Prostate gland (tissue), 2 donors: ENCODE results near the gene SNRPN.
A peak's percentile ranks its signal among the peaks of the same experiment; 100 is the strongest.

Source experiments
- POLR2A ChIP-seq: fragments of 450-650 bp; IDR thresholded peaks from one replicate; pipeline ENCODE4 v1.6.1; 2016; ENCODE audit warnings: antibody characterized with exemption, mild to moderate bottlenecking
- POLR2AphosphoS5 ChIP-seq: sonication (generic); formaldehyde crosslinking; IDR thresholded peaks from one replicate; pipeline ENCODE4 v1.6.1; 2017; ENCODE audit warnings: antibody characterized with exemption
- TF ChIP-seq, protein P1 (sequence below), 4 experiments: fragments of 200-600 bp in 2 of 4; fragments of 450-650 bp in 2 of 4; sonication (generic) in 2 of 4; IDR thresholded peaks; 1 replicate in 3 of 4; 2 replicates in 1 of 4; pipeline ENCODE4 v1.5.1; 2016 to 2019; ENCODE audit warnings: antibody characterized with exemption in 4 of 4, mild to moderate bottlenecking in 2 of 4, moderate library complexity in 2 of 4

DNA sequence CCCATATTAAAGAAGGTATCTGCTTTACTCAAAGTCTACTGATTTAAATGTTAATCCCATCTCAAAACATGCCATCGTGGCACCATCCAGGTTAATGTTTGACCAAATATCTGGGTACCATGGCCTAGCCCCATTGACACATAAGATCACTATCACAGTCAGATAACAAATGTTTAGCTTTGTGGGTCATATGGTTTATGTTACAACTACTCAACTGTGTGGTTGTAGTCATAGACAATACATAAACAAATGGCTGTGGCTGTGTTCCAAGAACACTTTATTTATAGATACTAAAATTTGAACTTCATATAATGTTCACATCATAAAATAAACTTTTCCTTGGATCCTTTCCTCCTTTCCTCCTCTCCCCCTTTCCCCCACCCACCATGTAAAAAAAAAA lies 9.8 kb upstream of the SNRPN start:
- TF ChIP-seq, protein P1, sequence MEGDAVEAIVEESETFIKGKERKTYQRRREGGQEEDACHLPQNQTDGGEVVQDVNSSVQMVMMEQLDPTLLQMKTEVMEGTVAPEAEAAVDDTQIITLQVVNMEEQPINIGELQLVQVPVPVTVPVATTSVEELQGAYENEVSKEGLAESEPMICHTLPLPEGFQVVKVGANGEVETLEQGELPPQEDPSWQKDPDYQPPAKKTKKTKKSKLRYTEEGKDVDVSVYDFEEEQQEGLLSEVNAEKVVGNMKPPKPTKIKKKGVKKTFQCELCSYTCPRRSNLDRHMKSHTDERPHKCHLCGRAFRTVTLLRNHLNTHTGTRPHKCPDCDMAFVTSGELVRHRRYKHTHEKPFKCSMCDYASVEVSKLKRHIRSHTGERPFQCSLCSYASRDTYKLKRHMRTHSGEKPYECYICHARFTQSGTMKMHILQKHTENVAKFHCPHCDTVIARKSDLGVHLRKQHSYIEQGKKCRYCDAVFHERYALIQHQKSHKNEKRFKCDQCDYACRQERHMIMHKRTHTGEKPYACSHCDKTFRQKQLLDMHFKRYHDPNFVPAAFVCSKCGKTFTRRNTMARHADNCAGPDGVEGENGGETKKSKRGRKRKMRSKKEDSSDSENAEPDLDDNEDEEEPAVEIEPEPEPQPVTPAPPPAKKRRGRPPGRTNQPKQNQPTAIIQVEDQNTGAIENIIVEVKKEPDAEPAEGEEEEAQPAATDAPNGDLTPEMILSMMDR (IDR thresholded peaks at IDR 0.05) = no peak
- TF ChIP-seq POLR2A = no peak
- TF ChIP-seq POLR2AphosphoS5 = peak; percentile 11
